ENCODE data around the gene CTDSPL.

GRCh38 chr3:37858742-37859141 is 2.9 kb upstream of the CTDSPL start:
- no peak for TF ChIP-seq CTCF (tag by site-specific recombination; IDR thresholded peaks at IDR 0.05)
- TF ChIP-seq ZNF530 (tag by site-specific recombination; IDR thresholded peaks at IDR 0.05; ENCODE audit: low read depth) = no peak
- TF ChIP-seq, protein P1, sequence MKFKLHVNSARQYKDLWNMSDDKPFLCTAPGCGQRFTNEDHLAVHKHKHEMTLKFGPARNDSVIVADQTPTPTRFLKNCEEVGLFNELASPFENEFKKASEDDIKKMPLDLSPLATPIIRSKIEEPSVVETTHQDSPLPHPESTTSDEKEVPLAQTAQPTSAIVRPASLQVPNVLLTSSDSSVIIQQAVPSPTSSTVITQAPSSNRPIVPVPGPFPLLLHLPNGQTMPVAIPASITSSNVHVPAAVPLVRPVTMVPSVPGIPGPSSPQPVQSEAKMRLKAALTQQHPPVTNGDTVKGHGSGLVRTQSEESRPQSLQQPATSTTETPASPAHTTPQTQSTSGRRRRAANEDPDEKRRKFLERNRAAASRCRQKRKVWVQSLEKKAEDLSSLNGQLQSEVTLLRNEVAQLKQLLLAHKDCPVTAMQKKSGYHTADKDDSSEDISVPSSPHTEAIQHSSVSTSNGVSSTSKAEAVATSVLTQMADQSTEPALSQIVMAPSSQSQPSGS (tag by site-specific recombination; IDR thresholded peaks at IDR 0.05; ENCODE audit: low read depth) = 0 out of 2 replicates have a peak, but pooled peaks have one; percentile 31
- TF ChIP-seq, protein P2, sequence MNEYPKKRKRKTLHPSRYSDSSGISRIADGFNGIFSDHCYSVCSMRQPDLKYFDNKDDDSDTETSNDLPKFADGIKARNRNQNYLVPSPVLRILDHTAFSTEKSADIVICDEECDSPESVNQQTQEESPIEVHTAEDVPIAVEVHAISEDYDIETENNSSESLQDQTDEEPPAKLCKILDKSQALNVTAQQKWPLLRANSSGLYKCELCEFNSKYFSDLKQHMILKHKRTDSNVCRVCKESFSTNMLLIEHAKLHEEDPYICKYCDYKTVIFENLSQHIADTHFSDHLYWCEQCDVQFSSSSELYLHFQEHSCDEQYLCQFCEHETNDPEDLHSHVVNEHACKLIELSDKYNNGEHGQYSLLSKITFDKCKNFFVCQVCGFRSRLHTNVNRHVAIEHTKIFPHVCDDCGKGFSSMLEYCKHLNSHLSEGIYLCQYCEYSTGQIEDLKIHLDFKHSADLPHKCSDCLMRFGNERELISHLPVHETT (tag by site-specific recombination; IDR thresholded peaks at IDR 0.05) = no peak
- TF ChIP-seq, protein P3, sequence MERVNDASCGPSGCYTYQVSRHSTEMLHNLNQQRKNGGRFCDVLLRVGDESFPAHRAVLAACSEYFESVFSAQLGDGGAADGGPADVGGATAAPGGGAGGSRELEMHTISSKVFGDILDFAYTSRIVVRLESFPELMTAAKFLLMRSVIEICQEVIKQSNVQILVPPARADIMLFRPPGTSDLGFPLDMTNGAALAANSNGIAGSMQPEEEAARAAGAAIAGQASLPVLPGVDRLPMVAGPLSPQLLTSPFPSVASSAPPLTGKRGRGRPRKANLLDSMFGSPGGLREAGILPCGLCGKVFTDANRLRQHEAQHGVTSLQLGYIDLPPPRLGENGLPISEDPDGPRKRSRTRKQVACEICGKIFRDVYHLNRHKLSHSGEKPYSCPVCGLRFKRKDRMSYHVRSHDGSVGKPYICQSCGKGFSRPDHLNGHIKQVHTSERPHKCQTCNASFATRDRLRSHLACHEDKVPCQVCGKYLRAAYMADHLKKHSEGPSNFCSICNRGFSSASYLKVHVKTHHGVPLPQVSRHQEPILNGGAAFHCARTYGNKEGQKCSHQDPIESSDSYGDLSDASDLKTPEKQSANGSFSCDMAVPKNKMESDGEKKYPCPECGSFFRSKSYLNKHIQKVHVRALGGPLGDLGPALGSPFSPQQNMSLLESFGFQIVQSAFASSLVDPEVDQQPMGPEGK (tag by site-specific recombination; IDR thresholded peaks at IDR 0.05) = no peak
- TF ChIP-seq YY1 (tag by site-specific recombination; IDR thresholded peaks at IDR 0.05) = no peak
- TF ChIP-seq, protein P4, sequence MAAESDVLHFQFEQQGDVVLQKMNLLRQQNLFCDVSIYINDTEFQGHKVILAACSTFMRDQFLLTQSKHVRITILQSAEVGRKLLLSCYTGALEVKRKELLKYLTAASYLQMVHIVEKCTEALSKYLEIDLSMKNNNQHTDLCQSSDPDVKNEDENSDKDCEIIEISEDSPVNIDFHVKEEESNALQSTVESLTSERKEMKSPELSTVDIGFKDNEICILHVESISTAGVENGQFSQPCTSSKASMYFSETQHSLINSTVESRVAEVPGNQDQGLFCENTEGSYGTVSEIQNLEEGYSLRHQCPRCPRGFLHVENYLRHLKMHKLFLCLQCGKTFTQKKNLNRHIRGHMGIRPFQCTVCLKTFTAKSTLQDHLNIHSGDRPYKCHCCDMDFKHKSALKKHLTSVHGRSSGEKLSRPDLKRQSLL (tag by site-specific recombination; IDR thresholded peaks at IDR 0.05) = no peak
